CD4-positive, alpha-beta memory T cell (primary cell): Measurements from ENCODE around the gene HNRNPA3. TPM values are rescaled to one million over a fixed set of nuclear protein-coding genes. Genes with fewer than 3 reads are reported as not detected.
A peak's percentile ranks its signal among the peaks of the same experiment; 100 is the strongest.
"Not testable (repeated sequence)": the region's sequence is repeated elsewhere in the genome, so short reads cannot be mapped to it uniquely, and the experiment has no call there.

Experiments
- CTCF ChIA-PET: fragments of 350-600 bp; sonication (Branson Sonifier 250); formaldehyde crosslinking; loops from one replicate; lab custom pipeline; 2021; ENCODE audit warnings: inconsistent platforms; ENCODE audit not compliant: partially characterized antibody; lab: Charles Lee
- POLR2A ChIA-PET: fragments of 350-600 bp; sonication (Branson Sonifier 250); formaldehyde crosslinking; loops from one replicate; lab custom pipeline; 2021; ENCODE audit not compliant: partially characterized antibody; lab: Charles Lee
- DNase-seq, 5 donors: peaks; one replicate each; pipeline versions ENCODE4 v3.0.0 to v3.0.0-alpha.2; 2020 to 2022; ENCODE audit warnings: mixed read lengths in 1 of 5
- H3K27ac ChIP-seq: one replicate; pipeline ENCODE4 v1.7.0; 2013; ENCODE audit warnings: low read depth, low read length
- H3K27me3 ChIP-seq: 2 replicates; pipeline ENCODE4 v1.7.0; 2013; ENCODE audit warnings: mild to moderate bottlenecking, low read length, moderate library complexity; ENCODE audit not compliant: insufficient read depth
- H3K36me3 ChIP-seq: 2 replicates; pipeline ENCODE4 v1.7.0; 2013; ENCODE audit warnings: mild to moderate bottlenecking, low read length, moderate library complexity; ENCODE audit not compliant: insufficient read depth
- H3K4me1 ChIP-seq: 2 replicates; pipeline ENCODE4 v1.7.0; 2013; ENCODE audit warnings: mild to moderate bottlenecking, low read length, moderate library complexity; ENCODE audit not compliant: insufficient read depth
- H3K4me3 ChIP-seq, 2 donors: one replicate each; pipeline ENCODE4 v1.7.0; 2013; ENCODE audit warnings: low read length in 2 of 2, mild to moderate bottlenecking in 1 of 2
- H3K9me3 ChIP-seq, 2 donors: one replicate each; pipeline ENCODE4 v1.7.0; 2013; ENCODE audit warnings: low read length in 2 of 2, control low read depth in 1 of 2; ENCODE audit not compliant: control insufficient read depth in 1 of 2
- H3K27ac Mint-ChIP-seq, 7 donors: one replicate each; pipeline ENCODE4 v1.8.0; 2020 to 2021; ENCODE audit warnings: mixed read lengths in 7 of 7, mild to moderate bottlenecking in 6 of 7, inconsistent platforms in 3 of 7, moderate library complexity in 3 of 7
- H3K27me3 Mint-ChIP-seq, 2 donors: one replicate each; pipeline ENCODE4 v1.8.0; 2020 to 2021; ENCODE audit warnings: mixed read lengths in 2 of 2
- H3K36me3 Mint-ChIP-seq, 2 donors: one replicate each; pipeline ENCODE4 v1.8.0; 2020 to 2021; ENCODE audit warnings: mixed read lengths in 2 of 2, inconsistent platforms in 1 of 2, mild to moderate bottlenecking in 1 of 2
- H3K4me1 Mint-ChIP-seq, 4 donors: one replicate each; pipeline ENCODE4 v1.8.0; 2020 to 2021; ENCODE audit warnings: mixed read lengths in 4 of 4, mild to moderate bottlenecking in 1 of 4
- H3K4me3 Mint-ChIP-seq, 8 donors: one replicate each; pipeline ENCODE4 v1.8.0; 2020 to 2021; ENCODE audit warnings: mixed read lengths in 8 of 8, mild to moderate bottlenecking in 7 of 8, moderate library complexity in 6 of 8, inconsistent platforms in 3 of 8
- H3K9me3 Mint-ChIP-seq, 8 donors: one replicate each; pipeline ENCODE4 v1.8.0; 2020 to 2021; ENCODE audit warnings: mixed read lengths in 8 of 8, mild to moderate bottlenecking in 5 of 8, inconsistent platforms in 3 of 8, moderate library complexity in 1 of 8
- intact Hi-C: fragments of 100-400 bp; cut with micrococcal nuclease; formaldehyde crosslinking; loops from one replicate; pipeline ENCODE4 v1.15.1; 2023
- polyA plus RNA-seq, 2 donors: library from polyadenylated mRNA; unstranded; fragments of 300-500 nt; fragmentation: Illumina TruSeq; gene quantifications; one replicate each; pipeline ENCODE4 v1.2.3, GENCODE V29; 2021
- total RNA-seq, 2 experiments: library from RNA; stranded (reverse); gene quantifications; one replicate each; pipeline ENCODE4 v1.2.3, GENCODE V29; 2021

HNRNPA3 gene
- total and polyA plus RNA-seq, 4 experiments from 2014 or later = 41.1 to 175 (median 118) TPM

- Mint-ChIP-seq H3K36me3 (peaks cover 10 to 29% of the 10 kb centered on the region in 2 donors), H3K4me3 (peak overlapping the region in 4 of 8 donors; percentile 4 to 68 (median 20)), H3K27ac (peak overlapping the region; percentile 7 to 89 (median 52)), H3K4me1 (peaks cover 63 to 93% (median 76%) of the 10 kb centered on the region in 4 donors), H3K27me3 (no peaks in the 10 kb centered on the region), H3K9me3 (no peaks in the 10 kb centered on the region)
- intact Hi-C loops = no loop called here
- H3K27ac ChIP-seq = no peak overlapping the region
- ChIA-PET POLR2A (interaction anchor here (0.6 to 1.7 kb wide), 5 partner anchors 9 to 33 kb away, joined by 3 to 8 read pairs (median 3); partner anchors contain the start of gene NFE2L2), CTCF (interaction anchor here (3.7 kb wide), 1 partner anchor 19 kb away, joined by 19 read pairs; the partner anchor contains the start of gene NFE2L2)
- H3K9me3 ChIP-seq = no peaks in the 10 kb centered on the region
- no peaks in the 10 kb centered on the region for H3K36me3 ChIP-seq
- H3K4me3 ChIP-seq = no peak overlapping the region
- H3K4me1 ChIP-seq = peaks cover 79% of the 10 kb centered on the region
- no peaks in the 10 kb centered on the region for H3K27me3 ChIP-seq
- no peak for DNase-seq
Observed at GRCh38 chr2:177245010-177245422, 32.4 kb downstream of the HNRNPA3 start.

GRCh38 chr2:177246000-177246399, 33.4 kb downstream of the HNRNPA3 start:
- Mint-ChIP-seq H3K9me3 (no peaks in the 10 kb centered on the region), H3K4me1 (peaks cover 64 to 93% (median 76%) of the 10 kb centered on the region in 4 donors), H3K27me3 (no peaks in the 10 kb centered on the region), H3K36me3 (peaks cover 10 to 37% of the 10 kb centered on the region in 2 donors), H3K4me3 (peak overlapping the region in 3 of 8 donors; percentile 6 to 43 (median 23)), H3K27ac (peak overlapping the region in 6 of 7 donors; percentile 47 to 76 (median 61))
- POLR2A ChIA-PET = interaction anchor here (1.3 to 1.7 kb wide), 3 partner anchors 10 to 34 kb away, joined by 3 to 8 read pairs (median 4); partner anchors contain the start of gene NFE2L2
- Histone ChIP-seq H3K27me3 (no peaks in the 10 kb centered on the region), H3K4me3 (no peak overlapping the region), H3K9me3 (no peaks in the 10 kb centered on the region), H3K4me1 (peaks cover 79% of the 10 kb centered on the region), H3K36me3 (no peaks in the 10 kb centered on the region), H3K27ac (no peak overlapping the region)
- no peak for DNase-seq
- CTCF ChIA-PET = interaction anchor here (3.7 kb wide), 1 partner anchor 18 kb away, joined by 19 read pairs; the partner anchor contains the start of gene NFE2L2
- intact Hi-C loops = no loop called here

DNA sequence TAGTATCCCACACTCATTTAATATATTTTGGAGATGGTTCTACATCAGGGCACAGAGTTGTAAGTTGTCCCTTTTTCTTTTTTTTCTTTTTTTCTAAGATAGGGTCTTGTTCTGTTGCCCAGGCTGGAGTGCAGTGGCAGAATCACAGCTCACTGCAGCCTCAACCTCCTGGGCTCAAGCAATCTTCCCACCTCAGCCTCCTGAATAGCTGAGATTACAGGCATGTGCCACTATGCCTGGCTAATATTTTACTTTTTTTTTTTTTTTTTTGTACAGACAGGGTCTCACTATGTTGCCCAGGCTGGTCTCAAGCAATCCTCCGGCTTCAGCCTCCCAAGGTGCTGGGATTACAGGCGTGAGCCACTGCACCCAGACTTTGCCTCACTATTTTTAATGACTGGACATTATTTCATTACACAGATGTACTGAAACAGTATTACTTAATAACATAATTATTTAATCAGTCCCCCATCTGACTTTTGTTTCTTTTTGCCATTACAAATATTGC, 34.0 kb downstream of the HNRNPA3 start:
- peaks cover 12 to 43% of the 10 kb centered on the region in 2 donors for H3K36me3 Mint-ChIP-seq
- peaks cover 65 to 93% (median 76%) of the 10 kb centered on the region in 4 donors for H3K4me1 Mint-ChIP-seq
- H3K9me3 Mint-ChIP-seq, H3K27me3 ChIP-seq, H3K9me3 ChIP-seq, intact Hi-C loops, H3K36me3 ChIP-seq, H3K27me3 Mint-ChIP-seq, DNase-seq, H3K4me3 ChIP-seq, H3K27ac ChIP-seq: not testable (repeated sequence)
- ChIA-PET CTCF (interaction anchor here (3.7 kb wide), 1 partner anchor 17 kb away, joined by 19 read pairs; the partner anchor contains the start of gene NFE2L2), POLR2A (interaction anchor here (1.7 kb wide), 1 partner anchor 35 kb away, joined by 4 read pairs; no protein-coding TSS in a partner anchor)
- H3K4me3 Mint-ChIP-seq = peak overlapping the region in 2 of 8 donors; percentile 30 to 43
- H3K27ac Mint-ChIP-seq = peak overlapping the region in 6 of 7 donors; percentile 22 to 76 (median 56)
- peaks cover 79% of the 10 kb centered on the region for H3K4me1 ChIP-seq

GRCh38 chr2:177247693-177248262, 35.2 kb downstream of the HNRNPA3 start:
- H3K27ac Mint-ChIP-seq = peak overlapping the region in 3 of 7 donors; percentile 13 to 60 (median 47)
- H3K36me3 ChIP-seq = no peaks in the 10 kb centered on the region
- peaks cover 15 to 40% of the 10 kb centered on the region in 2 donors for H3K36me3 Mint-ChIP-seq
- H3K27ac ChIP-seq = no peak overlapping the region
- intact Hi-C loops = no loop called here
- no peaks in the 10 kb centered on the region for H3K9me3 Mint-ChIP-seq
- H3K27me3 Mint-ChIP-seq = no peaks in the 10 kb centered on the region
- H3K4me3 ChIP-seq = no peak overlapping the region
- H3K4me1 Mint-ChIP-seq = peaks cover 62 to 93% (median 74%) of the 10 kb centered on the region in 4 donors
- peaks cover 79% of the 10 kb centered on the region for H3K4me1 ChIP-seq
- CTCF ChIA-PET = interaction anchor here (1.8 to 2.6 kb wide), 2 partner anchors 16 to 83 kb away, joined by 5 to 10 read pairs; partner anchors contain the start of gene NFE2L2
- no peaks in the 10 kb centered on the region for H3K9me3 ChIP-seq
- POLR2A ChIA-PET = interaction anchor here (0.6 to 2.5 kb wide), 5 partner anchors 8 to 61 kb away, joined by 3 to 21 read pairs (median 5); partner anchors contain the start of genes HNRNPA3 and NFE2L2
- no peak overlapping the region for H3K4me3 Mint-ChIP-seq
- no peaks in the 10 kb centered on the region for H3K27me3 ChIP-seq
- no peak for DNase-seq

- H3K36me3 ChIP-seq = no peaks in the 10 kb centered on the region
- H3K4me1 Mint-ChIP-seq = peaks cover 65 to 93% (median 77%) of the 10 kb centered on the region in 4 donors
- no peak overlapping the region for H3K27ac ChIP-seq
- H3K27me3 ChIP-seq = no peaks in the 10 kb centered on the region
- peaks cover 15 to 44% of the 10 kb centered on the region in 2 donors for H3K36me3 Mint-ChIP-seq
- CTCF ChIA-PET = interaction anchor here (1.8 to 2.6 kb wide), 2 partner anchors 15 to 84 kb away, joined by 5 to 10 read pairs; partner anchors contain the start of gene NFE2L2
- peak overlapping the region in 5 of 7 donors; percentile 46 to 72 (median 51) for H3K27ac Mint-ChIP-seq
- H3K9me3 ChIP-seq = no peaks in the 10 kb centered on the region
- peaks cover 82% of the 10 kb centered on the region for H3K4me1 ChIP-seq
- H3K4me3 ChIP-seq = no peak overlapping the region
- no peak overlapping the region for H3K4me3 Mint-ChIP-seq
- H3K27me3 Mint-ChIP-seq = no peaks in the 10 kb centered on the region
- POLR2A ChIA-PET = interaction anchor here (1.3 to 2.5 kb wide), 3 partner anchors 10 to 60 kb away, joined by 3 to 21 read pairs (median 5); partner anchors contain the start of gene NFE2L2
- H3K9me3 Mint-ChIP-seq = no peaks in the 10 kb centered on the region
- DNase-seq = no peak
- intact Hi-C loops = no loop called here
Observed at GRCh38 chr2:177249038-177249437, 36.4 kb downstream of the HNRNPA3 start.

GRCh38 chr2:177250461-177250860, 37.9 kb downstream of the HNRNPA3 start:
- CTCF ChIA-PET = interaction anchor here (0.8 kb wide), 1 partner anchor 76 kb away, joined by 3 read pairs; no protein-coding TSS in a partner anchor
- DNase-seq = no peak
- Histone ChIP-seq H3K27ac (no peak overlapping the region), H3K4me3 (no peak overlapping the region), H3K9me3 (no peaks in the 10 kb centered on the region), H3K27me3 (no peaks in the 10 kb centered on the region), H3K36me3 (no peaks in the 10 kb centered on the region), H3K4me1 (peaks cover 84% of the 10 kb centered on the region)
- Mint-ChIP-seq H3K4me1 (peaks cover 68 to 93% (median 78%) of the 10 kb centered on the region in 4 donors), H3K27ac (peak overlapping the region; percentile 56 to 95 (median 89)), H3K27me3 (no peaks in the 10 kb centered on the region), H3K9me3 (no peaks in the 10 kb centered on the region), H3K4me3 (peak overlapping the region in 1 of 8 donors; percentile 52), H3K36me3 (peaks cover 12 to 49% of the 10 kb centered on the region in 2 donors)
- POLR2A ChIA-PET = interaction anchor here (0.9 to 1.6 kb wide), 2 partner anchors 9 to 13 kb away, joined by 4 to 12 read pairs; partner anchors contain the start of gene NFE2L2
- intact Hi-C loops = loop anchor here (1.0 kb wide), 1 partner anchor 10 kb away; no protein-coding TSS in a partner anchor
